MCF 10A (cell line): ENCODE measurements around the gene AWAT1. TPM values are rescaled to one million over a fixed set of nuclear protein-coding genes. Genes with fewer than 3 reads are reported as not detected.
"Not testable (repeated sequence)": the region's sequence is repeated elsewhere in the genome, so short reads cannot be mapped to it uniquely, and the experiment has no call there.

Experiments
- BruUV-seq: library from RNA; stranded (reverse); fragments of 400-500 nt; replicated peaks from 2 replicates; lab custom pipeline; 2021; lab: Mats Ljungman, UMichigan
- CTCF ChIA-PET: fragments of 300-600 bp; sonication (Branson Sonifier 250); formaldehyde crosslinking; extraction: SDS; loops from one replicate; lab custom pipeline; 2021; ENCODE audit warnings: antibody characterized with exemption, inconsistent platforms; lab: Yijun Ruan, JAX
- POLR2A ChIA-PET: fragments of 300-600, 350-650 bp; sonication (Branson Sonifier 250); formaldehyde crosslinking; extraction: SDS; loops from one replicate; lab custom pipeline; 2020; ENCODE audit warnings: antibody characterized with exemption, inconsistent platforms; lab: Yijun Ruan, JAX
- DNase-seq: peaks from one replicate; pipeline ENCODE4 v3.0.0-alpha.2; 2018; ENCODE audit not compliant: unreplicated experiment
- H3K27ac Mint-ChIP-seq: one replicate; pipeline ENCODE4 v1.8.0; 2022; ENCODE audit warnings: mild to moderate bottlenecking, low read depth, mixed read lengths; ENCODE audit not compliant: unreplicated experiment
- H3K27me3 Mint-ChIP-seq: one replicate; pipeline ENCODE4 v1.8.0; 2022; ENCODE audit warnings: mixed read lengths; ENCODE audit not compliant: insufficient read depth, unreplicated experiment
- H3K36me3 Mint-ChIP-seq: one replicate; pipeline ENCODE4 v1.8.0; 2022; ENCODE audit warnings: mild to moderate bottlenecking, moderate library complexity, mixed read lengths; ENCODE audit not compliant: insufficient read depth, unreplicated experiment
- H3K4me1 Mint-ChIP-seq: one replicate; pipeline ENCODE4 v1.8.0; 2022; ENCODE audit warnings: mixed read lengths; ENCODE audit not compliant: insufficient read depth, unreplicated experiment
- H3K4me3 Mint-ChIP-seq: one replicate; pipeline ENCODE4 v1.8.0; 2022; ENCODE audit warnings: mild to moderate bottlenecking, moderate library complexity, mixed read lengths; ENCODE audit not compliant: unreplicated experiment
- H3K9me3 Mint-ChIP-seq: one replicate; pipeline ENCODE4 v1.8.0; 2022; ENCODE audit warnings: mixed read lengths; ENCODE audit not compliant: unreplicated experiment
- intact Hi-C: fragments of 100-400 bp; cut with micrococcal nuclease; formaldehyde crosslinking; loops from 2 replicates; pipeline ENCODE4 v1.14.1; 2022
- total RNA-seq: library from RNA; stranded (reverse); gene quantifications from 2 replicates; pipeline ENCODE4 v1.2.3, GENCODE V29; 2022
- TF ChIP-seq, protein P1 (sequence below): fragments of 200-600 bp; IDR thresholded peaks from one replicate; pipeline ENCODE4 v1.8.0; 2022; ENCODE audit warnings: antibody characterized with exemption, mild to moderate bottlenecking; ENCODE audit not compliant: unreplicated experiment

Gene AWAT1
- total RNA-seq, 1 experiment from 2014 or later: not detected

- BruUV-seq: no TSS peak
- Mint-ChIP-seq H3K27ac (no peak overlapping the region), H3K27me3 (peaks cover 49% of the 10 kb centered on the region), H3K4me1 (peaks cover 4% of the 10 kb centered on the region), H3K36me3 (no peaks in the 10 kb centered on the region), H3K9me3 (no peaks in the 10 kb centered on the region), H3K4me3 (no peak overlapping the region)
- TF ChIP-seq, protein P1, sequence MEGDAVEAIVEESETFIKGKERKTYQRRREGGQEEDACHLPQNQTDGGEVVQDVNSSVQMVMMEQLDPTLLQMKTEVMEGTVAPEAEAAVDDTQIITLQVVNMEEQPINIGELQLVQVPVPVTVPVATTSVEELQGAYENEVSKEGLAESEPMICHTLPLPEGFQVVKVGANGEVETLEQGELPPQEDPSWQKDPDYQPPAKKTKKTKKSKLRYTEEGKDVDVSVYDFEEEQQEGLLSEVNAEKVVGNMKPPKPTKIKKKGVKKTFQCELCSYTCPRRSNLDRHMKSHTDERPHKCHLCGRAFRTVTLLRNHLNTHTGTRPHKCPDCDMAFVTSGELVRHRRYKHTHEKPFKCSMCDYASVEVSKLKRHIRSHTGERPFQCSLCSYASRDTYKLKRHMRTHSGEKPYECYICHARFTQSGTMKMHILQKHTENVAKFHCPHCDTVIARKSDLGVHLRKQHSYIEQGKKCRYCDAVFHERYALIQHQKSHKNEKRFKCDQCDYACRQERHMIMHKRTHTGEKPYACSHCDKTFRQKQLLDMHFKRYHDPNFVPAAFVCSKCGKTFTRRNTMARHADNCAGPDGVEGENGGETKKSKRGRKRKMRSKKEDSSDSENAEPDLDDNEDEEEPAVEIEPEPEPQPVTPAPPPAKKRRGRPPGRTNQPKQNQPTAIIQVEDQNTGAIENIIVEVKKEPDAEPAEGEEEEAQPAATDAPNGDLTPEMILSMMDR: no peak
- ChIA-PET POLR2A (no interaction called here), CTCF (interaction anchor here (0.6 to 0.9 kb wide), 2 partner anchors 9 to 25 kb away, joined by 3 to 4 read pairs; no protein-coding TSS in a partner anchor)
- intact Hi-C loops: no loop called here
- no peak for DNase-seq
These were observed 26.0 kb upstream of the AWAT1 start for GRCh38 chrX:70208479-70208878.

GRCh38 chrX:70209570-70209969, 24.9 kb upstream of the AWAT1 start:
- DNase-seq, H3K4me1 Mint-ChIP-seq, H3K9me3 Mint-ChIP-seq, POLR2A ChIA-PET, intact Hi-C loops, CTCF ChIA-PET, H3K36me3 Mint-ChIP-seq, BruUV-seq, H3K27ac Mint-ChIP-seq, H3K4me3 Mint-ChIP-seq: not testable (repeated sequence)
- H3K27me3 Mint-ChIP-seq: peaks cover 43% of the 10 kb centered on the region

- H3K4me1 Mint-ChIP-seq: no peaks in the 10 kb centered on the region
- intact Hi-C loops: no loop called here
- no peak overlapping the region for H3K27ac Mint-ChIP-seq
- BruUV-seq: no TSS peak
- TF ChIP-seq, protein P1: no peak
- peaks cover 2% of the 10 kb centered on the region for H3K9me3 Mint-ChIP-seq
- H3K27me3 Mint-ChIP-seq: peaks cover 39% of the 10 kb centered on the region
- H3K4me3 Mint-ChIP-seq: no peak overlapping the region
- ChIA-PET CTCF (interaction anchor here (0.5 to 0.7 kb wide), 3 partner anchors 9 to 39 kb away, joined by 3 read pairs; no protein-coding TSS in a partner anchor), POLR2A (interaction anchor here (0.6 kb wide), 1 partner anchor 170 kb away, joined by 3 read pairs; no protein-coding TSS in a partner anchor)
- no peaks in the 10 kb centered on the region for H3K36me3 Mint-ChIP-seq
- peak; percentile 13 for DNase-seq
These were observed 14.3 kb upstream of the AWAT1 start for GRCh38 chrX:70219938-70220764.

DNA sequence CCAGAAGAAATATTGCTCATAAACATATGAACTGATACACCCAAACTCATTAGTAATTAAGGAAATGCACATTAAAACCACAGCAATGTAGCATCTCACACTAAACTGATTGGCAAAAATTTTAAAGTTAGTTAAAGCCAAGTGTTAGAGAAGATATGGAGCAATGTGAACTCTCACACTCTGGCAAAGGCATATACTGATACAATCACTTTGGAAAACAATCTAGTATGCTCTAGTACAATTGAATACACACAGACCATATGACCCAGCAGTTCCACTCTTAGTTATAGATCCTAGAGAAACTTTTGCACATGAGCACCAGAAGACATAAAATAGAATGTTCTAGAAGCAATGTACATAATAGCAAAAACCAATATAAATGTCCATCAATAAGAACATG, 8.4 kb upstream of the AWAT1 start:
- peaks cover 31% of the 10 kb centered on the region for H3K27me3 Mint-ChIP-seq
- no TSS peak for BruUV-seq
- CTCF ChIA-PET: no interaction called here

More for the DNA sequence above, 8.4 kb upstream of the AWAT1 start:
- Mint-ChIP-seq H3K4me3 (no peak overlapping the region), H3K9me3 (no peaks in the 10 kb centered on the region), H3K4me1 (no peaks in the 10 kb centered on the region), H3K27ac (no peak overlapping the region), H3K36me3 (no peaks in the 10 kb centered on the region)
- intact Hi-C loops: no loop called here
- TF ChIP-seq, protein P1: no peak
- no peak for DNase-seq
- POLR2A ChIA-PET: no interaction called here
